C1 segment of cervical spinal cord (tissue), 14 donors: ENCODE results near the gene TYSND1.
"Not testable (repeated sequence)": the region's sequence is repeated elsewhere in the genome, so short reads cannot be mapped to it uniquely, and the experiment has no call there.

ENCODE experiments used
- DNase-seq, 14 donors: peaks; one replicate each; lab custom pipeline; 2025; lab: John Stamatoyannopoulos, UW

Gene TYSND1

GRCh38 chr10:70135046-70135445 lies 11.5 kb downstream of the TYSND1 start:
- no peak for DNase-seq

DNA sequence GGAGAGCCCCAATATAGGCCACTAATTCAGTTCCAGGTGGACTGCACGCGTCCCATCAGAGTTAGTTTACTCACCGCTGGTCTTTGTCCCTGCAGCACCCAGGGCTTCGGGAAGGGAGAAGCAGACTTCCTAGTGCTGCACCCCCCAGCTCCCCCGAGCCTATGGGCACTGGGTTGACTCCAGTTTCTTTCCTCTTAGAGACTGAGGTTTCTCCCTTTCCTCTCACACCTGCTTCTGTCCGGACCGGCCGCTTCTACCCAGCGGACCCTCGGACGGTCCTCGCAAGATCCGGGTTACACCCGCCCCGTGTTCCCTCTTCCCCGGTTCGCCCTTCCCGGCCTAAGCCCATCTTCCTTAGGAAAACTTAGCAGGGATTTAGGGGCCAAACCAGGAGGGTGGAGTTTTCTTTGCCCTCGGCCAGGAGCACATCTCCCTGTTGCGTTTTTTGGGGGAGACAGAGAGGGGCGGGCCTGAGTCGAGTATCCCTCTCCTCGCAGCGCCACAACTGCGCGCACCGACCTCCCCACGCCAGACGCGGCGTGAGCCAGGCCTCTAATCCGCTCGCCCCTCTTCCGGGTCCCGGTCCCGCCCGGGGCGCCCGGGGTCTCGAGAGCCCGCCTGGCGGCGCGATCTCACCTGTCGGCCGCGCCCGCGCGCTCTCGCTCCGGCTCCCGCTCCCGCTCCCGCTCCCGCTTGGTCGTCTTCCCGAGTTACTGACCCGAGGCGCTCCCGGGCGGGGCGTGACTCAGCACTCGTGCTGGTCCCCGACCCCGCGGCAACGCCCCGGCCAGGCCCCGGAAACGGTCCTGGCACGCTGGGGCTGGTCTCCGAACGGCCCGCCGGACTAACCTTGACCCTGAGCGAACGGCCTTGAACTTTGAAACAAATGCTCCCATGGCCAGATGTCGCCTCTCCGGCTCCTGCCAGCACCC lies 14.1 kb downstream of the TYSND1 start, which contains the start of gene AIFM2:
TSS of gene AIFM2 (minus strand) at position 728 of the 932 bp plus-strand sequence. CDS start 8,741 bp downstream, outside the sequence.
- peak in 4 of 14 donors; percentile 10 to 31 (median 22) for DNase-seq

- no peak for DNase-seq
Observed at GRCh38 chr10:70131560-70131937, 15.0 kb downstream of the TYSND1 start.

- DNase-seq = no peak
Observed at GRCh38 chr10:70130878-70131559, 15.5 kb downstream of the TYSND1 start.

DNA sequence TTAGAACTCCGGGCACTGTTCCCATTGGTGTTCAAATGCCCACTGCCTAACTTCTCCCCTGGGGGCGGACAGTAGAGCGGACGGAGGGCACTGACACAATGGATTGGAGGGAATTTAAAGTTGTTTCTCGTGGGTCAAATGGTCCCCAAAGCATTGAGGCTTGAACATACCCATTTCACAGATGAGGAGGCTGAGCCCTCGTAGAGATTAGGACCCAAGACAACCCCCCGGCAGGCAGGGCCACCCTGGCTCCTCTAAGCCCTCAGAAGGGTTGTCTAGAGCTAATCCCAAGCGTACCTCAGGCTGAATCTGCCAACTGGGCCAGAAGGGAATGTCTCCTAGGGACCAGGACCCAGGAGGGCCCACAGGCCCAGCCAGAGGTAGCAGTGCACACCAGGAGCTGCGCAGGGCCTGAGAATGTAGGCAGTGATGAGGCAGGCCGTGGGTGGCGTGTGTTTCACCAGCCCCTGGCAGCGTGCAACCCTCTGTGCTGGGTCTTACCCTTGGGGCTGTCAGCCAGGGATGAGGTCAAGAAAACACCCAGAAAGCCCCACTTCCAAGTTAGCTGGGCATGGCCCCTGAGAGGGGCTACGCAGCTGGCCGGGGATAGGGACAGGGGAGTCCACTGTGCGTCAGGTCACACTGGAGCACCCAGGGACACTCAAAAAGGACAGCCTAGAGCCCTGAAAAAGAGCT lies 19.7 kb downstream of the TYSND1 start:
- DNase-seq = no peak

GRCh38 chr10:70125918-70126552 lies 20.5 kb downstream of the TYSND1 start:
- no peak for DNase-seq

- DNase-seq = no peak
Observed at GRCh38 chr10:70124918-70125317, 21.6 kb downstream of the TYSND1 start.

- no peak for DNase-seq
Observed at GRCh38 chr10:70124415-70124814, 22.1 kb downstream of the TYSND1 start.

GRCh38 chr10:70123817-70124216 lies 22.7 kb downstream of the TYSND1 start:
- no peak for DNase-seq

DNA sequence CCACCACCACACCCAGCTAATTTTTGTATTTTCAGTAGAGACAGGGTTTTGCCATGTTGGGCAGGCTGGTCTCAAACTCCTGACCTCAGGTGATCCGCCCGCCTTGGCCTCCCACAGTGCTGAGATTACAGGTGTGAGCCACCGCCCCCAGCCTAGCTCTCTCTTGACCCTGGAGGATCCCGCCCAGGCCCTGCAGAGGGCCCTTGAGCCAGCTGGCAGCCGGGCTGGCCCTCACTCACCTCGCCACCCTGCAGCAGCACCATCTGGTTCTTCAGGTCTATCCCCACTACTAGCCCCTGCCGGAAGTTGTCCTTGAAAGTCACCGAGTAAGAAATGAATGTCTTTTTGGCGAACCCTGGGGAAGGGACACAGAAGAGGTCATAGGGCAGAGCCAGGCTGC lies 23.3 kb downstream of the TYSND1 start:
- not testable (repeated sequence) for DNase-seq

- no peak for DNase-seq
Observed at GRCh38 chr10:70122742-70123141, 23.8 kb downstream of the TYSND1 start.

- DNase-seq = no peak
Observed at GRCh38 chr10:70121281-70121949, 25.1 kb downstream of the TYSND1 start.

DNA sequence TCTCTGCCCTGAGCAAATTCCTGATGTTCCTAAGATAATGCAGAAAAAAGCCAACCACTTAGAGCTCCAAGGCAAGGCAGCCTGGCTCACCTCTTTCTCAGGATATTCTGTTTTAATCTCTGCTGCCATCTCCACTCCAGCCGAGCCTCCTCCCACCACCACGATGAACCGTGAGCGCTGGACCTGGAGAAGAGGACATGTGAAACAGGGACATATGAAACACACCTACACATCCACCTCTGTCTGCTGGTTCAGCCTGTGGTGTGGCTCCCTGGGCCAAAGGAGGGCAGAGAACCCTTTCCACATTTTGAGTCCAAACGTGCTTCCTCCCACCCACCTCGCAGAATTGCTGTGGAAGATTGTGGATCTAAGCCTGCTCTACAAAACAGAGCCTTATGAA lies 26.1 kb downstream of the TYSND1 start:
- no peak for DNase-seq

GRCh38 chr10:70119623-70120022 lies 26.9 kb downstream of the TYSND1 start:
- no peak for DNase-seq

DNA sequence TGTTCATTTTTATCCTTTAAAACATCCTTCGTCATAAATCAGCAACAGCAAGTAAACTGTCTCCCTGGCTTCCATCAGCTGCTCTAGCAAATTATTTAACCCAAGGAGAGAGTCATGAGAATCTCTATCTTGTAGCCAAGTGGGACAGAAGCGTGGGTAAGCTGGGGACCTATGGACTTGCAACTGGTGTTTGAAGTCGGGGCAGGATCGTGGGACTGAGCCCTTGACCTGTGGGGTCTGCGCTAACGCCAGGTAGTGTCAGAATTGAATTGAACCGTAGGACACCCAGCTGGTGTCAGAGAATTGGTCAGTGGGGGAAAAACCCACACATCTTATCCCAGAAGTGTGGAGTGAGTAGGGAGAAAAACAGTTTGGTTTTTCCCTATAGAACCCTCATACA lies 27.3 kb downstream of the TYSND1 start:
- no peak for DNase-seq

DNA sequence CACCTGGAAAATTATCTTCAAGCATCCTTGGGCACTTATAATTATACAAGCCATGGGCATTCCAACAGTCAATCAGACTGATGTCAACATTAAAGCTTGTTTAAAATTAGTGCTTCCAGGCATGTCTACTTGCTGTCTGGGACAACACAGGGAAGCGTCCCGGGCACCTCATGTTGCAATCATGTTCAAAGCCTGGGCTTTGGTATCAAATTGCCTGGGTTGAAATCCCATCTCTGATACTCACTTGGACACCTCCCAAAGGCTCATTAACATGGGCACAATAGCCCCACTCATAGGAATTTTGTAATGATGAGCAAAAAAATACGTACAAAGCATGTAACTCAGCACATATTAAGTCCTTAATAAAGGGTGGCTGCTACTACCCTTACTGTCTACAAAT lies 28.3 kb downstream of the TYSND1 start:
- no peak for DNase-seq

- no peak for DNase-seq
Observed at GRCh38 chr10:70117646-70118045, 28.9 kb downstream of the TYSND1 start.

DNA sequence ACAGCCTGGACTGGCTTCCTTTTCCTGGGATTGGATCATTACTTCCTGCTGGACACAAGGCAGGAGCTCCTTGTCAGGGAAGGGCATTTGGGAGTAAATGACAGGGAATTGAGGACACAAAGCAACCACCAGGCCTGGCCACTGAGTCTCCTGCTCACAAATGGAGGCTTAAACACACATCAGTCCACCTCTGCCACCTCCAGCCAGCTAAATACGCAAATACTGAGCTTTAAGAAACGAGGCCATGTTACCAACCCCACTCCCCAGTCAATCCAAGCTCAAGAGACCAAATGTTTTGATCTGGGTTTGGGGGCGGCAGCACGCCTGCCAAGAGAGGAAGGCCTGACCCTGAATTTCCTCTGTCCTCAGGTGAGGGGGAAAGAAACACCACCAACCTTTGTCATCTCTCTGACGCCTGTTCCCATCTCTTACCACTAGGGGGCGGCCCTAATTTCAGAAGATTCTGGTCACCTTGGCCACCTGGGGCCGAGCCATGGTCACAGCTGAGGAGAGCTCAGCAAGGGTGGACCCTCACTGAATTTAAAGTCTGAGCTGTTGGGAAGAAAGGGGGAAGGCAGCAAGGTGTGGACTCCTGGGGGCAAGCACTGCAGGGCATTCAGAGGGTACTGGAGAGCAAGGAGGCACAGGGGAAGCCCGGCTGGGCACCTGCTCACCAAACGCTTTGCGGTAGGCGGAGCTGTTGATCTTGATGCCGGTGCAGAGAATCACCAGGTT lies 30.4 kb downstream of the TYSND1 start:
- peak in 7 of 14 donors; percentile 1 to 25 (median 6) for DNase-seq

DNA sequence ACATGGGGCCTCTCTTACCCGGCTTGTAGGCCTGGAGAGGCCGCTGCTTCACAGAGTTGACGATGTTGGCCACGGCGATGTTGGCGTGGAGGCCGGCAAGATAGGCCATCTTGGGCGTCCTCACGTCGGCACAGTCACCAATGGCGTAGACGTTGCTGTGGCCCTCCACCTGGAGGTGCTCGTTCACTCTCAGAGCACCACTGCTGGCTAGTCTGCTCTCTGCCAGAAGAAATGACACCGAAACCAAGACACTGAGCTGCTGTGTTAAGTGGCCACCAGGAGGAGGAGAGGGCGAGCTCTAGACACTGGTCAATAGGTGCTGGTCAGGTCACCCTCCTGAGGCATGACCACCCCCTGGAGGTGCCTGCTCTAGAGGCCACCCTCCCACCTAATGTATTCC lies 31.6 kb downstream of the TYSND1 start:
- DNase-seq = no peak

GRCh38 chr10:70112071-70112470 lies 34.4 kb downstream of the TYSND1 start:
- no peak for DNase-seq
